Measurements from ENCODE around the gene ERMP1.

The ERMP1 gene

DNA sequence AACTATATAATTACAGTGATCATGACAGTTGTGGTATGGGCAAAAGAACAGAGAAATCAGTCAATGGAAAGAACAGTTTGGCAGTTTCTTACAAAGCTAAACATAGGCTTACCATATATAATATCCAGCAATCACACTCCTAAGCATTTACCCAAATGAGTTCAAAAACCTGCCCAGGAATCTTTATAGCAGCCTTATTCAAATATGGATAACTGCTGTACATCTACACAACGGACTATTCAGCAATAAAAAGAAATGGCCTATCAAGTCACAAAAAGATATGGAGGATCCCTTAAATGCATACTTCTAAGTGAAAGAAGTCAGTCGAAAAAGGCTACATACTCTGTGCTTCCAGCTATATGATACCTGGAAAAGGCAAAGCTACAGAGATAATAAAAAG lies 36.6 kb downstream of the ERMP1 start:
- Histone ChIP-seq H3K4me1 (ENCODE audit: low read length) (no peaks in the 10 kb centered on the region), H3K36me3 (replicated peaks; ENCODE audit: insufficient read depth, low read length) (peaks cover 4% of the 10 kb centered on the region; the same call in 1 of the 2 replicates), H3K4me3 (ENCODE audit: low read length) (no peak overlapping the region), H3K9ac (ENCODE audit: low read length) (no peak overlapping the region), H3K27ac (ENCODE audit: low read length) (no peak overlapping the region), H4K20me1 (ENCODE audit: insufficient read depth, low read length) (no peaks in the 10 kb centered on the region), H3K4me2 (ENCODE audit: low read depth, low read length) (no peak overlapping the region), H2AFZ (ENCODE audit: low read length) (no peak overlapping the region), H3K79me2 (ENCODE audit: low read length) (peaks cover 11% of the 10 kb centered on the region; the same call in 1 of the 2 replicates), H3K27me3 (replicated peaks; ENCODE audit: insufficient read depth, low read length) (no peaks in the 10 kb centered on the region), H3K9me2 (replicated peaks; ENCODE audit: insufficient read depth, low read length) (no peaks in the 10 kb centered on the region), H3F3A (ENCODE audit: insufficient read depth, low read length) (no peaks in the 10 kb centered on the region; the same call in 1 of the 2 replicates), H3K9me3 (replicated peaks; ENCODE audit: insufficient read depth, low read length) (no peaks in the 10 kb centered on the region)
- TF ChIP-seq EZH2 (optimal IDR thresholded peaks at IDR 0.05; ENCODE audit: low read depth, low read length) (no peak), CTCF (IDR thresholded peaks at IDR 0.05; ENCODE audit: low read length) (no peak), EZH2phosphoT487 (IDR thresholded peaks at IDR 0.05; ENCODE audit: low read length) (no peak)
- DNase-seq = no peak

- Histone ChIP-seq H3F3A (ENCODE audit: insufficient read depth, low read length) (no peaks in the 10 kb centered on the region), H3K4me1 (ENCODE audit: low read length) (no peaks in the 10 kb centered on the region), H3K27me3 (replicated peaks; ENCODE audit: insufficient read depth, low read length) (no peaks in the 10 kb centered on the region), H3K9me2 (replicated peaks; ENCODE audit: insufficient read depth, low read length) (no peaks in the 10 kb centered on the region), H3K4me3 (ENCODE audit: low read length) (no peak overlapping the region), H2AFZ (ENCODE audit: low read length) (no peak overlapping the region), H3K27ac (ENCODE audit: low read length) (no peak overlapping the region), H3K4me2 (ENCODE audit: low read depth, low read length) (no peak overlapping the region), H3K9me3 (replicated peaks; ENCODE audit: insufficient read depth, low read length) (no peaks in the 10 kb centered on the region), H3K79me2 (ENCODE audit: low read length) (peaks cover 14% of the 10 kb centered on the region), H3K9ac (ENCODE audit: low read length) (no peak overlapping the region), H3K36me3 (replicated peaks; ENCODE audit: insufficient read depth, low read length) (0 out of 2 replicates have a peak, but pooled peaks cover 2% of the 10 kb centered on the region), H4K20me1 (ENCODE audit: insufficient read depth, low read length) (no peaks in the 10 kb centered on the region)
- DNase-seq = peak; percentile 22
- TF ChIP-seq EZH2phosphoT487 (IDR thresholded peaks at IDR 0.05; ENCODE audit: low read length) (no peak), CTCF (IDR thresholded peaks at IDR 0.05; ENCODE audit: low read length) (no peak), EZH2 (optimal IDR thresholded peaks at IDR 0.05; ENCODE audit: low read depth, low read length) (no peak)
Measured at GRCh38 chr9:5793812-5794211, 39.1 kb downstream of the ERMP1 start.

DNA sequence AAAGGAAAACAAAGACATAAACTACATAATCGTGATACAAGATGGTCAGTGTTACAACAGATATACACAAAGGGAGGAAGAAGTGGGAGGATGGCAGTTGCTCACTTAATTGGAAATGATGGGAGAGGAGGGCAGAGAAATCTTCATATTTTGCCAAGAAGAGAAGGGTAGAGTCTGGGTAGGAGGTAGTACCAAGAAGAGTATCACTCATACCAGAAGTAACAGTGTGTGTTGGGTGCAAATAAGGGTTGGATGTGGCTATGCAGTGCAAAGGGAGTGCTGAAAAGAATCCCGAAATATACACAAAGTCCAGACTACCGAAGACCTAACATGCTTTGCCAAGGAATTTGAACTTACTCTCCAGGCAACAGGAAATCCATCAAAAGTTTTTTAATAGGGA lies 41.0 kb downstream of the ERMP1 start:
- Histone ChIP-seq H4K20me1 (ENCODE audit: insufficient read depth, low read length) (no peaks in the 10 kb centered on the region), H3K4me3 (ENCODE audit: low read length) (no peak overlapping the region), H2AFZ (ENCODE audit: low read length) (no peak overlapping the region), H3K9ac (ENCODE audit: low read length) (no peak overlapping the region), H3K9me2 (replicated peaks; ENCODE audit: insufficient read depth, low read length) (no peaks in the 10 kb centered on the region), H3F3A (ENCODE audit: insufficient read depth, low read length) (no peaks in the 10 kb centered on the region), H3K36me3 (replicated peaks; ENCODE audit: insufficient read depth, low read length) (no peaks in the 10 kb centered on the region), H3K4me2 (ENCODE audit: low read depth, low read length) (no peak overlapping the region), H3K27me3 (replicated peaks; ENCODE audit: insufficient read depth, low read length) (no peaks in the 10 kb centered on the region), H3K9me3 (replicated peaks; ENCODE audit: insufficient read depth, low read length) (no peaks in the 10 kb centered on the region), H3K4me1 (ENCODE audit: low read length) (no peaks in the 10 kb centered on the region), H3K79me2 (ENCODE audit: low read length) (peaks cover 14% of the 10 kb centered on the region), H3K27ac (ENCODE audit: low read length) (no peak overlapping the region)
- DNase-seq = no peak
- TF ChIP-seq EZH2phosphoT487 (IDR thresholded peaks at IDR 0.05; ENCODE audit: low read length) = no peak
- TF ChIP-seq CTCF (IDR thresholded peaks at IDR 0.05; ENCODE audit: low read length) = no peak
- no peak for TF ChIP-seq EZH2 (optimal IDR thresholded peaks at IDR 0.05; ENCODE audit: low read depth, low read length)
